Measurements from ENCODE around the gene ENTPD2.

The ENTPD2 gene

GRCh38 chr9:137030006-137030405, 23.9 kb downstream of the ENTPD2 start:
- DNase-seq (ENCODE audit: low spot score), result no peak

DNA sequence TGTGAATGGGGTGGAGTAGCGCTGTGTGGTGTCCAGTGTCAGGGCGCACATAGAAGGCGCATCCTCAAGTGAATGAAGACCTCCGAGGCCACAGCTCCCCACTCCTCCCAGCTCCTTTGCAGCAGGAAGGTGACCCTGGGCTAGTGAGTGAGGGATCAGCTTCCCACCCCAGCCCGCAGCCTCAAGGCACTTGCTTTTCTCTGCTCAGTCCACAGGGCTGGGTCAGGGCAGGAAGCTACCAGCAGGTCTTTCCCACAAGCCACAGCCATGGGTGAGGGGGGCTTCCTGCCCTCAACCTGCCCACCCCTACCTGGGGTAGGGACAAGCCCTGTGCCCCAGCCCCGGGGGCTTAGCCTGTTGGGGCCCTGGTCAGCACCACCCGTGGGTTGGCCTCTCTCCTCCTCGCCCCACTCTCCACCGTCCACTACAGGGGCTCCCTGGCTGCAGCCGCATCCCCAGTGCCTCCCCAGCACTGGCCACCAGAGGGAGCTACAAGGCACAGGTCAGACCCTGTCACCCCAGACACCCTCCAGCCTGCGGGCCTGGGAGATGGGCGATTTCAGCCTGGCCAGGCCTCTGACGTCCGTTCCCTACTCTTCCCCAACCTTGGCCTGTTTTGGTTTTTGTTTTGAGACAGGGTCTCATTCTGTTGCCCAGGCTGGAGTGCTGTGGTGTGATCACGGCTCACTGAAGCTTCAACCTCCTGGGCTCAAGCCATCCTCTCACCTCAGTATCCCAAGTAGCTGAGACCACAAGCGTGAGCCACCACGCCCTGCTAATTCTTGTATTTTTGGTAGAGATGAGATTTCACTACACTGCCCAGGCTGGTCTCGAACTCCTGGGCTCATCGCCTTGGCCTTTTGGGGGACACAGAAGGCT, 24.6 kb downstream of the ENTPD2 start:
- peak; percentile 74 for DNase-seq (ENCODE audit: low spot score)

DNA sequence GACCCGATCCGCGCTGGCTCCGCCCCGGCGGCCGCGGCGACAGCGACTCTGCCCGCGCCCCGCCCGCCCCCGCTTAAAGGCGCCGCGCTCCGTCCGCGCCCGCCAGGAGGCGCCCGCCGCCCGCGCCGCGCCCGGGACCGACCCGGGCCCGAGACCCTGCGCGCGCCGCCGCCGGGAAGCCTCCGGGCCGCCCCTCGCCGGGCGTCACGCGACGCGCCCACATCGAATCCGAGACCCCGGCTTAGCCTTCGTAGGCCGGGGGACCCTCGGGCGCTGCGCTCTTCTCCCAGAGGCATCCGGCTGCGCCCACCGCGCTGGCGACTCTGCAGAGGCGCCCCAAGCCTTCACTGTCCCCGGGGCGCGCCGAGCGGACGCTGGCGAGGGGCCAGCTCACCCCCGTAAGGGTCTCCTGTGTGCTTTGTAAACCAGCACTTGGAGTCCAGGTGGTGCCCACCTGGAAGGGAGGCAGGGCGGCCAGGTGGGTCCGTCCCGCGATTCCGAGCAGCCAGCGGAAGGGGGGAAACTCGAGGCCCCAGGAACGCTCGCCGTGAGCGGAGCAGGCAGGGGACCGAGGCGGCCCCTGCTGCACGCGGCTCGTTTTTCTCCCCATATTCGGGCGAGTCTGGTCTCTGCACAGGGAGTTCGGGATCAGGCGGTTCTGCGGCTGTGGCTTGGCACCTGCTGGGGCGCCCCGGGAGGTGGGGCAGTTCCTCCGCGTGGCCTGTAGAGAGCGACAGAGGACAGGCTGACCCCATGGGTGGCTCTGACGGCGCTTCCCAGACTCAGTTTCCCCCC, 25.4 kb downstream of the ENTPD2 start:
- peak; percentile 76 for DNase-seq (ENCODE audit: low spot score)

- DNase-seq (ENCODE audit: low spot score), result no peak
Observed at GRCh38 chr9:137027369-137028262, 26.2 kb downstream of the ENTPD2 start, which contains the start of gene ABCA2. Gene ABCA2, minus strand, starts transcription at chr9:137028237. Its CDS starts 97 bp downstream, at chr9:137028140.

- no peak for DNase-seq (ENCODE audit: low spot score)
Observed at GRCh38 chr9:137026828-137027227, 27.0 kb downstream of the ENTPD2 start.

GRCh38 chr9:137026384-137026783, 27.5 kb downstream of the ENTPD2 start:
- DNase-seq (ENCODE audit: low spot score), result no peak

- no peak for DNase-seq (ENCODE audit: low spot score)
Observed at GRCh38 chr9:137025517-137025966, 28.3 kb downstream of the ENTPD2 start.

GRCh38 chr9:137023583-137023991, 30.3 kb downstream of the ENTPD2 start:
- DNase-seq (ENCODE audit: low spot score), result no peak

DNA sequence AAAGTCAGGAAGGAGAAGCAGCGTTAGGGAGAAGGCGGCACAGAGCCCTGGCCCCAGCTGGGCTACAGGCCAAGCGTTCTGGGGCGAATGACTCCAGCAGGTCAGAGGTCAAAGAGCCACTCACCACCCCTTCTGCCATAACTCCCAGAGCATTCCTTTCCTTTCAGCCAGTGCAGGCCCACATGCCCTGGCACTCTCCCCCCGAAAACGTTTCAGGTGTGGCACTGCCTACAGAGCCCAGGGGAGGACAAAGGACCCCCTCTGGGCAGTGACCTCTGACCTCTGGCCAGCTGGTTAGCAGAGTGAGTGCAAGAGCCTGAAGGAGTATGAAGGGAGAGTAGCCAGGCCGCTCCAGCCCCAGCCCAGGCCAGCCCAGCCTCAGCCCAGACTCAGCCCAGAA, 30.7 kb downstream of the ENTPD2 start:
- no peak for DNase-seq (ENCODE audit: low spot score)

DNA sequence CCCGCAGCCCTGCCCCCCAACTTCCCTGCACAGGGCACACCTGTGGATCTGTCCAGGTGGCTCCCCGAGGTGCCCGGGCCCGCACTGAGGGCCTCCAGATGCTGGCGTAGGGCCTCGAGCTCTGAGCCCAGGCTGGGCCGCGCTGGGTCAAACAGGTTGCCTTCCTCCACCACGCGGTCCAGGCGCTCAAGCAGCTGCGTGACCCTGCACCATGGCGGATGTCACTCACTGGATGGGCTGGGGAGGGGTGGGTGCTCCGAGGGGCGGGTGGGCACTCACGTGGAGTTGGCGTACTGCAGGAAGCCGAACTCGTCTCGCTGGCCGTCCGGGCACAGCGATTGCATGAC, 31.2 kb downstream of the ENTPD2 start:
- no peak for DNase-seq (ENCODE audit: low spot score)

GRCh38 chr9:137021979-137022661, 31.7 kb downstream of the ENTPD2 start:
- peak; percentile 69 for DNase-seq (ENCODE audit: low spot score)

DNA sequence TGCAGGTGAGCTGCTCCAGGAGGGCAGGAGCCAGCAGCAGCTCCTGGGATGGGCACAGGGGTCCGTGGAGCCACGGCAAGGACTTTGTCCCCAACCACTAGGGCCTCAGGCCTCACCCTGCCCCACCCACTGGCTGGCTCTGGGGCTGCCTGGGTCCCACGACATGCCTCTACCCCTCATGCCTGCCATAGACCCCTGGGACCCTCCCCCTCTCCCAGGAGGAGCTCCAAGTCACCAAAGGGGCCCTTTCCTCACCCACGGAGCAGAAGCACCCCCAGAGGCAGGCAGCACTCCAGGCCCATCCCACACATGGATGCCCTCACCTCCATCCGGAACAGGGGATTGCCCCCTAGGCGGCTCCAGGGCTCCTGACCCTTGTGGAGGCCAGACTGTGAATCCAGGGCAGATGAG, 32.3 kb downstream of the ENTPD2 start:
- DNase-seq (ENCODE audit: low spot score), result no peak

GRCh38 chr9:137020771-137021567, 32.9 kb downstream of the ENTPD2 start:
- no peak for DNase-seq (ENCODE audit: low spot score)

DNA sequence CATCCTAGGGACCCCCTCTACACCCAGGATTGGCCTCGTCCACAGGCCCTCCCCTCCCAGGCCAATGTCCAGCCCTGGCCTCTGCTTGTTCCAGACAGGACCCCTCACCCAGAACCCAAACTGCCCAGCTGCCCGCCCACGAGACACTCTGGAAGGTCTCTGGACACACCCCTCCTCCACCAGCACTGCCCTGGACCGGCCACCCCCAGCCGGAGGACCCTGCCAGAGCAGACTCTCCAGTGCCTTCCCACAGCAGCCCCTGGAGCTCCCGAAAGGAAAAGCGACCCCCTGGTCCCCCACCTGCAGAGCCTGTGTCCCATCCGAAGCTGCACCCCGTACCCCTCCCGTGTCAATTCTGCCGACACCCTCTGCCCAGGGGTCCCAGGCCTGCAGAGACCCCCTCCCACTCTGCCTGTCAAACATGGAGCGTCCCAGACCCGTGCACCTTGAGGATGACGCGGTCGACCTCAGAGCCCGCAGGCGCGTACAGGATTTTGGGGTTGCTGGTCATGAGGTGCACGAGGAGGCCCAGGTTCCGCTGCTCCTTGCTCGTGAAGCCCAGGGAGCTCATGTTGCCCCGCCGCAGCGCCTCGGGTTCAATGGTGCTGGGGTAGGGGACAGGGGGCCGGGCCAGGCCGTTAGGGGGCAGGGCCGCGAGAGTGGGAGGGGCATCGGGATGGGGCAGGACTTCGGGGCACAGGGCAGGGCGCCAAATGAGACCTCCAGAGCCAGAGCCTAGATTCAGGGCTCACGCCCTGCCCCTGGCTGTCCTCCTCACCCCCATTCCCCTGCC, 33.8 kb downstream of the ENTPD2 start:
- no peak for DNase-seq (ENCODE audit: low spot score)

GRCh38 chr9:137018761-137019559, 34.9 kb downstream of the ENTPD2 start:
- DNase-seq (ENCODE audit: low spot score), result no peak

DNA sequence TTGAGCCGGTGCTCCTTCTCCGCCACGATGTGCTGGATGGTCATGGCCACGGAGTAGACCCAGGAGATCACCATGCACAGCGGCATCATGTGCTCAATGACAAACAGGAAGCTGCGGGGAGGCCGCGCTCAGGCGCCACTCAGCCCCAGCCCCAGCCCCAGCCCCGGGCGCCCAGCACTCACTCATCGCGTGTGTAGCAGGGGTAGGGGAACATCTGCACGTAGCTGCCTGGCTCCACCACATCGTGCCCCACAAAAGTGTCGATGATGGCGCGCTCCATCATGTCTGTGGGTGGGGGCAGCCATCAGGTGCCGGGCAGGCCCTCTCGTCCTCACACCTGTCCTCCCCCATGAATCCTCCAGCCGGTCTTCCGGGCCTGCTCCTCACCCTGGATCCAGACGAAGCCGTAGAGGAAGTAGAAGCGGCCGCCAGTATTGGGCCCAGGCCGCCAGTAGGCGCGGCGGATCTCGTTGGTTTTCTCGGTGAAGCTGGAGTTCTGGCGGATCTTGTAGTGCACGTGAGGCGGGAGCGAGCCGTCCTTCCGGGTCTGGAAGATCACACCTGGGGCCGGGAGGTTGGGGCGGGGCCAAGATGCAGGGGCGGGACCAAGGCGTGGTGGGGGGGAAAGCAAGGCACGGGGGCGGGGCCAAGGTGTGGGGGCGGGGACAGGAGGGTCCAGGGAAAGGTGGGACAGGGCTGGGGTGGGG, 35.9 kb downstream of the ENTPD2 start:
- no peak for DNase-seq (ENCODE audit: low spot score)

DNA sequence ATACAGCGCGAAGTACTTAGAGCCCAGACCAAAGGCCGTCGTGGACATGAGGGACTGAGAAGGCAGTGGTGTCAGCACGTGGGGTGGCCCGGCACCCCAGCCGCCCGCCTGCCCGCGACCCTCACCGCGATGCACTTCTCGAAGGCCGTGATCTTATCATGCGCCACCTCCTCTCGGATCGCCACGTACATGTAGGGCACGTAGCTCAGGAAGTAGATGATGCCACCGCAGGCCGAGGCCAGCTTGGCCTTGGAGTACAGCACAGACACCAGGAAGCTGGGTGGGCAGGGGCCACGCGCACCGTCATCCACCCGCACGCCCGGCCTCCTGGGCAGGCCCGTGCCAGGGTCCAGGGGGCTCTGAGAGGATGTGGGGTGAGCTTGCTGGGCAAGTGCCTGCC, 36.8 kb downstream of the ENTPD2 start:
- no peak for DNase-seq (ENCODE audit: low spot score)

GRCh38 chr9:137016436-137016835, 37.4 kb downstream of the ENTPD2 start:
- DNase-seq (ENCODE audit: low spot score), result no peak
